Psoas muscle (tissue), 8 donors: ENCODE results near the gene TARM1. TPM values are rescaled to one million over a fixed set of nuclear protein-coding genes. Genes with fewer than 3 reads are reported as not detected.
"Not testable (repeated sequence)": the region's sequence is repeated elsewhere in the genome, so short reads cannot be mapped to it uniquely, and the experiment has no call there.

Experiments used
- ATAC-seq, 4 donors: fragments of 200-7000 bp; cut with Tn5 transposase; one replicate each; pipeline ENCODE4 v1.9.1; 2020; ENCODE audit warnings: moderate library complexity in 3 of 4, mild to moderate bottlenecking in 2 of 4
- DNase-seq, 2 donors: peaks; one replicate each; pipeline ENCODE4 v3.0.0-alpha.2; 2020
- H3K27ac ChIP-seq: fragments of 200-600 bp; one replicate; pipeline ENCODE4 v1.8.0; 2022
- H3K27me3 ChIP-seq, 3 donors: fragments of 200-600 bp in 1 of 3; one replicate each; pipeline versions ENCODE4 v1.6.1 to v1.8.0; 2013 to 2022; ENCODE audit warnings: low read length in 2 of 3, mild to moderate bottlenecking in 2 of 3, moderate library complexity in 1 of 3; ENCODE audit not compliant: insufficient read depth in 3 of 3
- H3K36me3 ChIP-seq, 2 donors: fragments of 200-600 bp in 1 of 2; one replicate each; pipeline versions ENCODE4 v1.6.1 to v1.8.0; 2013 to 2022; ENCODE audit warnings: low read depth in 1 of 2, mild to moderate bottlenecking in 1 of 2, moderate library complexity in 1 of 2; ENCODE audit not compliant: insufficient read depth in 1 of 2
- H3K4me1 ChIP-seq: fragments of 200-600 bp; one replicate; pipeline ENCODE4 v1.8.0; 2022
- H3K4me3 ChIP-seq: fragments of 200-600 bp; one replicate; pipeline ENCODE4 v1.8.0; 2022; ENCODE audit warnings: mild to moderate bottlenecking
- H3K9me3 ChIP-seq: fragments of 200-600 bp; one replicate; pipeline ENCODE4 v1.8.0; 2022
- WGBS, 3 donors: extraction: QIAGEN DNeasy Blood & Tissue Kit; methylation state at CpG; one replicate each; pipeline versions ENCODE4 v1.1.6 to v1.1.7; 2013; 5-methylcytosine and 5-hydroxymethylcytosine counted together
- intact Hi-C, 2 donors: fragments of 100-400 bp; cut with DNase I; formaldehyde crosslinking; loops; one replicate each; pipeline versions ENCODE4 v1.11.0 to v1.14.2; 2022
- polyA plus RNA-seq, 3 donors: library from polyadenylated mRNA; stranded (reverse); fragments of 200-250 nt; gene quantifications; one replicate each; pipeline ENCODE4 v1.2.3, GENCODE V29; 2013
- total RNA-seq, 4 donors: library from RNA; stranded (reverse); fragmentation: NEBNext Ultra II Directional in 2 of 4; extraction: Animal tissue kit (Norgen Biotek cat#: 25700) in 2 of 4; gene quantifications; one replicate each; pipeline versions ENCODE4 v1.2.1 to v1.2.4, GENCODE V29; 2021 to 2023
- TF ChIP-seq, protein P1 (sequence below): fragments of 200-600 bp; IDR thresholded peaks from one replicate; pipeline ENCODE4 v1.8.0; 2022; ENCODE audit warnings: antibody characterized with exemption
- donor health status: healthy with polysubstance abuse.
- donor health status: DM: no; HTN: no; CAD: no; lungs with moderate emphysema.
- donor health status: Bipolar disorder and iron deficiency.
- donor health status: healthy.
- donor health status: DM: yes; HTN: yes; CAD: no.
- donor health status: DM: no; HTN: no; CAD: no.
- donor health status: DM: no; HTN: no; CAD: no.
- donor health status: DM: yes; HTN: yes; CAD: no.

The TARM1 gene
- total and polyA plus RNA-seq, 7 donors: not detected

DNA sequence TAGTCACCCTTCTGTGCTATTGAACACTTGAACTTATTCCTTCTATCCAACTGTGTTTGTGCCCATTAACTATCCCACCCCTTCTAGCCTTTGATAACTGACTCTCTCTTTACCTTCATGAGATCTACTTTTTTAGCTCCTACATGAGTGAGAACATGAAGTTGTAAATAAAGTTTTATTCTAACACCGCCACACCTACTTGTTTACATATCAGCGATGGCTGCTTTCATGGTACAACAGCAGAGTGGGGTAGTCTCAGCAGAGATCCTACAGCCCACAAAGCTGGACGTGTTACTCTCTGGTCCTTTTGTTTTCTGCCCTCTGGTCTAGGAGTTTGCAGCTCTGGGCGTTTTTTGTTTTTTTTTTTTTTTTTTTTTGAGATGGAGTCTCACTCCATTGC is 41.2 kb downstream of the TARM1 start:
- peaks cover 0 to 17% (median 0%) of the 10 kb centered on the region in 3 donors for H3K27me3 ChIP-seq
- no peaks in the 10 kb centered on the region for H3K4me1 ChIP-seq
- WGBS, 3 donors: 68 to 78% (median 77%) methylated on average over 4 of the region's 4 CpGs
- no peaks in the 10 kb centered on the region for H3K36me3 ChIP-seq
- H3K9me3 ChIP-seq: no peaks in the 10 kb centered on the region
- ATAC-seq: no peak
- H3K4me3 ChIP-seq: no peak overlapping the region
- no peak overlapping the region for H3K27ac ChIP-seq
- TF ChIP-seq, protein P1, sequence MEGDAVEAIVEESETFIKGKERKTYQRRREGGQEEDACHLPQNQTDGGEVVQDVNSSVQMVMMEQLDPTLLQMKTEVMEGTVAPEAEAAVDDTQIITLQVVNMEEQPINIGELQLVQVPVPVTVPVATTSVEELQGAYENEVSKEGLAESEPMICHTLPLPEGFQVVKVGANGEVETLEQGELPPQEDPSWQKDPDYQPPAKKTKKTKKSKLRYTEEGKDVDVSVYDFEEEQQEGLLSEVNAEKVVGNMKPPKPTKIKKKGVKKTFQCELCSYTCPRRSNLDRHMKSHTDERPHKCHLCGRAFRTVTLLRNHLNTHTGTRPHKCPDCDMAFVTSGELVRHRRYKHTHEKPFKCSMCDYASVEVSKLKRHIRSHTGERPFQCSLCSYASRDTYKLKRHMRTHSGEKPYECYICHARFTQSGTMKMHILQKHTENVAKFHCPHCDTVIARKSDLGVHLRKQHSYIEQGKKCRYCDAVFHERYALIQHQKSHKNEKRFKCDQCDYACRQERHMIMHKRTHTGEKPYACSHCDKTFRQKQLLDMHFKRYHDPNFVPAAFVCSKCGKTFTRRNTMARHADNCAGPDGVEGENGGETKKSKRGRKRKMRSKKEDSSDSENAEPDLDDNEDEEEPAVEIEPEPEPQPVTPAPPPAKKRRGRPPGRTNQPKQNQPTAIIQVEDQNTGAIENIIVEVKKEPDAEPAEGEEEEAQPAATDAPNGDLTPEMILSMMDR: no peak
- no peak for DNase-seq
- intact Hi-C loops: no loop called here

DNA sequence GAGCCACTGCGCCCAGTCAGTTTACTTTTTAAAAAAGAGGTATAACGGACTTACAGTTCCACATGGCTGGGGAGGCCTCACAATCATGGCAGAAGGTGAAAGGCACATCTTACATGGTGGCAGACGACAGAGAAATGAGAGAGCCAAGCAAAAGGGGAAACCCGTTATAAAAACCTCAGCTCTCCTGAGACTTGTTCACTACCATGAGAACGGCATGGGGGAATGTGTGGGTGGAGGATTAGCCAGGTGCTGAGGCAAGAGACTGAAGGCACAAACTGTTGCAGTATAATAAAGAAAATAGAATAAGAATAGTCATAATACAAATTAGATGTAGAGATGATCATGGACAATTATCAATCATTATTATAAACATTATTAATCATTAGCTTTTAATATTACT is 44.6 kb downstream of the TARM1 start:
- peaks cover 0 to 31% (median 0%) of the 10 kb centered on the region in 3 donors for H3K27me3 ChIP-seq
- intact Hi-C loops, H3K27ac ChIP-seq, H3K36me3 ChIP-seq, ATAC-seq, H3K4me3 ChIP-seq, DNase-seq, H3K4me1 ChIP-seq, H3K9me3 ChIP-seq: not testable (repeated sequence)
- WGBS, 3 donors: 43 to 50% (median 47%) methylated on average over 5 of the region's 5 CpGs

DNA sequence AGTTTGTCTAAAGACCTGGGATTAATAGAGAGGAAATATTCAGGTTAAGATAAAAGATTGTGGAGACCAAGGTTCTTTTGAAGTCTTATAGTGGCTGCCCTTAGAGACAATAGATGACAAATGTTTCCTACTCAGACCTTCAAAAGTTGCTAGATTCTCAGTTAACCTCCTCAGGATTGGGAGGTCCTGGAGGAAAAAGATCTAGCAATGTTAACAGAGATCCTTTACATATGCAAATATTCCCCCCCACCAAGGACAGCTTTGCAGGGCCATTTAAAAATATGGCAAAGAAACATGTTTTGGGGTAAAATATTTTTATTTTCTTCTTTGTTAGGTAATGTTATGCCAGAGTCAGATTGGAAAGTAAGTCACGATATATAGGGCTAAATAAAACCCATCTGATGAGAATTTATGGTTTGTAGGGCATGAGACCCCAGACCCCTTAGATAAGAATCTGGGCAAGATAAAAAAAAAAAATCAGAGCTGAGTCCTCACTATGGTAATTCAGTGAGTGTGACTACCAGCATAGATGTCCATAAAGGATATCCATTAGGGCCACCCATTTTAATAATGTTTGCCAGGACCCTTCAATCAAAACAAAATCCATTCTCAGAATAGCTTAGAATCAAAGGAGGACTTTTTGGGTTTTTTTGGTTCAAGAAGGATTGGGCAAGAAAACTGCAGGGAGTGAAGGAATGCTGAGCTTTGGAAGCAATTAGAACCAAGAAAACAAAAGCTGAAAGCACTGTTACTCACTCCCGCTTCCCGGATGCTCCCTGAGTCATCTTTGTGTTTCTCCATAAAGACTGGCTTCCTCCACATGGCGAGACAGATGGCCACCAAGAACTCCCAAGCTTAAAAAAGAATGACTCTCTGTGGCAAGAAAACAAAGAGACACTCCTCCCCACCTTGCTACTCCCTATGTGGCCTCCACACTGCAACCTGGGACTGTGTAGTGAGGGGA is 45.7 kb downstream of the TARM1 start:
- 39 to 52% (median 46%) methylated on average over 4 of the region's 4 CpGs for WGBS, 3 donors
- Histone ChIP-seq H3K4me1 (no peaks in the 10 kb centered on the region), H3K27me3 (peaks cover 0 to 38% (median 0%) of the 10 kb centered on the region in 3 donors), H3K4me3 (no peak overlapping the region), H3K9me3 (no peaks in the 10 kb centered on the region), H3K36me3 (no peaks in the 10 kb centered on the region), H3K27ac (no peak overlapping the region)
- no peak for ATAC-seq
- DNase-seq: no peak
- intact Hi-C loops: no loop called here
- TF ChIP-seq, protein P1: no peak

DNA sequence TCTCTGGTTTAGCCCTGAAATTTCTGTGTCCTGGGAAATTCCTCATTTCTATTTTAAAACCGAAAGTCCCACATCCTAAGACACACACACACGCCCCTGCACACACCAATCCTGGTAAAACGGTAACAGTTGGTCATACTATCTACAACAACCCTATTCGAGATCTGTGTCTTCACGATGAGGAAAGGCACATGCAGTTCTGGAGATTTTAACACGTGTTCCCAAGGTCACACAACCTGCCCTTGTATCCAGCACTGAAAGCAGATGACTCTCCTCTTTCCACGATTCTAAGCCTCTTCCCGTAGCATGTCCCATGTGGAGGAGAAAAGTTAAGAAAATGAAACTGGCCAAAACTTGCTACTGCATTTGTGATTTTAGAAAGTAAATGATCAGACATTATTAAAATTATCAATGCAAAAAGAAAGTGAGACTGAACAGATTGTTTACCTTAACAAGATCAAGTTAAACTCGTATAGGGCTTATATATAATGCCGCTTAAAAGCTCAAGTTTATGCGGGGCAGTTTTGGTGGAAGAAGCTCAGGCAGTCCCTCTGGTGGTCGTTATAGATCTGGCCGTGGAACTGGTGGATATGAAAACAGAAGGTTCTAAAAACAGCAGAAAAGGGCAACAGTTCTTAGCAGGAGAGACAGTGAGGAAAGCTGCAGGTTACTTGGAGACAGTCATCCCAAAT is 50.1 kb downstream of the TARM1 start:
- DNase-seq (no peak), ATAC-seq (no peak)
- no peak overlapping the region for H3K4me3 ChIP-seq
- no peak overlapping the region for H3K27ac ChIP-seq
- H3K36me3 ChIP-seq: no peaks in the 10 kb centered on the region
- no peaks in the 10 kb centered on the region for H3K9me3 ChIP-seq
- peaks cover 0 to 55% (median 0%) of the 10 kb centered on the region in 3 donors for H3K27me3 ChIP-seq
- TF ChIP-seq, protein P1: no peak
- intact Hi-C loops: loop anchor here in 1 of 2 donors (5.0 kb wide), 1 partner anchor 239 kb away; no protein-coding TSS in a partner anchor
- no peaks in the 10 kb centered on the region for H3K4me1 ChIP-seq
- WGBS, 3 donors: 29 to 36% (median 30%) methylated on average over 13 of the region's 13 CpGs
